ENCODE measurements around the gene ITGA5.

The ITGA5 gene

DNA sequence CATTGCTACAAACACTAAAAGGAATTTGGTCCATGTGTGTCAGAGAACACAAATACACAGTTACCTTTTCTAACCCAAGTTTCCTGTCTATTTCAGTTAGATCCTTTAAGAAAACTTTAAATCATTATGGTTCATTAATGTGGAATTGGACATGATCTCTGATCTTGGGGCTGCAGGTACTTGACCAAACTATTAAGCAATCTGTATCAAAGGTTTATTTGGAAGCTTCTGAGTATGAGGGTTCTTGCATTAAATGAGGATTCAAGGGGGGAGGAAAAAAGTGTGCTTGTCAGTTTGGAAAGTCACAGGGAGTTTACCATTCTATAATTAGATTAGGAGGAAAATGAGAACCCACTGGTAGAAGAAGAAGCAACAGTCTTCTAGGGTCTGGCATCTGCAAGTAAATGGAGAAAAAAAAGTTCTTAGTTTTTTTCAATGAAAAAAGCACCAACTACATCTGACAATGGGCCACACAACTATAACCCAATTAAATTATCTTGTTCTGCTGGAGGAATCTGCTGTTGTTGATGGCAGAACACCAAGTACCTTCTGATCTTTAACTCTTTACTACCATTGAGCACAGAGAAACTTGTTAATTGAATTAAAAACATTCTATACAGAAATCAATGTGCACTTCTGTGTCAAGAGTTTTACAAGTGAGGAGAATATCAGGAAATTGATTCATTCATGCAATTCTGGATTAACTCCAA lies 36.8 kb upstream of the ITGA5 start:
- no peak overlapping the region for H3K4me3 ChIP-seq (ENCODE audit: low read depth, low read length)
- TF ChIP-seq, protein P1, sequence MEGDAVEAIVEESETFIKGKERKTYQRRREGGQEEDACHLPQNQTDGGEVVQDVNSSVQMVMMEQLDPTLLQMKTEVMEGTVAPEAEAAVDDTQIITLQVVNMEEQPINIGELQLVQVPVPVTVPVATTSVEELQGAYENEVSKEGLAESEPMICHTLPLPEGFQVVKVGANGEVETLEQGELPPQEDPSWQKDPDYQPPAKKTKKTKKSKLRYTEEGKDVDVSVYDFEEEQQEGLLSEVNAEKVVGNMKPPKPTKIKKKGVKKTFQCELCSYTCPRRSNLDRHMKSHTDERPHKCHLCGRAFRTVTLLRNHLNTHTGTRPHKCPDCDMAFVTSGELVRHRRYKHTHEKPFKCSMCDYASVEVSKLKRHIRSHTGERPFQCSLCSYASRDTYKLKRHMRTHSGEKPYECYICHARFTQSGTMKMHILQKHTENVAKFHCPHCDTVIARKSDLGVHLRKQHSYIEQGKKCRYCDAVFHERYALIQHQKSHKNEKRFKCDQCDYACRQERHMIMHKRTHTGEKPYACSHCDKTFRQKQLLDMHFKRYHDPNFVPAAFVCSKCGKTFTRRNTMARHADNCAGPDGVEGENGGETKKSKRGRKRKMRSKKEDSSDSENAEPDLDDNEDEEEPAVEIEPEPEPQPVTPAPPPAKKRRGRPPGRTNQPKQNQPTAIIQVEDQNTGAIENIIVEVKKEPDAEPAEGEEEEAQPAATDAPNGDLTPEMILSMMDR (IDR thresholded peaks at IDR 0.05; ENCODE audit: low read depth, low read length) = no peak
- no peak for DNase-seq (ENCODE audit: low read depth)

- DNase-seq (ENCODE audit: low read depth) = no peak
- H3K4me3 ChIP-seq (ENCODE audit: low read depth, low read length) = no peak overlapping the region
- TF ChIP-seq POLR2A (IDR thresholded peaks at IDR 0.05; ENCODE audit: extremely low read depth, insufficient read length) (no peak), MAX (IDR thresholded peaks at IDR 0.05; ENCODE audit: low read depth, low read length) (no peak), MYC (IDR thresholded peaks at IDR 0.05; ENCODE audit: low read depth, low read length) (no peak)
- TF ChIP-seq, protein P1 (IDR thresholded peaks at IDR 0.05; ENCODE audit: low read depth, low read length) = no peak
Observed at GRCh38 chr12:54452628-54453027, 33.6 kb upstream of the ITGA5 start.

- peak; percentile 91 for TF ChIP-seq MYC (IDR thresholded peaks at IDR 0.05; ENCODE audit: low read depth, low read length)
- TF ChIP-seq, protein P1 (IDR thresholded peaks at IDR 0.05; ENCODE audit: low read depth, low read length) = no peak
- TF ChIP-seq POLR2A (IDR thresholded peaks at IDR 0.05; ENCODE audit: extremely low read depth, insufficient read length) = no peak
- peak; percentile 83 for TF ChIP-seq MAX (IDR thresholded peaks at IDR 0.05; ENCODE audit: low read depth, low read length)
- no peak overlapping the region for H3K4me3 ChIP-seq (ENCODE audit: low read depth, low read length)
- DNase-seq (ENCODE audit: low read depth) = peak; percentile 98
Observed at GRCh38 chr12:54448344-54448743, 29.3 kb upstream of the ITGA5 start.

GRCh38 chr12:54447917-54448316 lies 28.9 kb upstream of the ITGA5 start:
- no peak overlapping the region for H3K4me3 ChIP-seq (ENCODE audit: low read depth, low read length)
- TF ChIP-seq POLR2A (IDR thresholded peaks at IDR 0.05; ENCODE audit: extremely low read depth, insufficient read length) = no peak
- TF ChIP-seq, protein P1 (IDR thresholded peaks at IDR 0.05; ENCODE audit: low read depth, low read length) = no peak
- TF ChIP-seq MAX (IDR thresholded peaks at IDR 0.05; ENCODE audit: low read depth, low read length) = no peak
- TF ChIP-seq MYC (IDR thresholded peaks at IDR 0.05; ENCODE audit: low read depth, low read length) = no peak
- no peak for DNase-seq (ENCODE audit: low read depth)

GRCh38 chr12:54444206-54444605 lies 25.1 kb upstream of the ITGA5 start:
- TF ChIP-seq MYC (IDR thresholded peaks at IDR 0.05; ENCODE audit: low read depth, low read length) (no peak), MAX (IDR thresholded peaks at IDR 0.05; ENCODE audit: low read depth, low read length) (no peak), POLR2A (IDR thresholded peaks at IDR 0.05; ENCODE audit: extremely low read depth, insufficient read length) (no peak)
- TF ChIP-seq, protein P1 (IDR thresholded peaks at IDR 0.05; ENCODE audit: low read depth, low read length) = no peak
- DNase-seq (ENCODE audit: low read depth) = no peak

DNA sequence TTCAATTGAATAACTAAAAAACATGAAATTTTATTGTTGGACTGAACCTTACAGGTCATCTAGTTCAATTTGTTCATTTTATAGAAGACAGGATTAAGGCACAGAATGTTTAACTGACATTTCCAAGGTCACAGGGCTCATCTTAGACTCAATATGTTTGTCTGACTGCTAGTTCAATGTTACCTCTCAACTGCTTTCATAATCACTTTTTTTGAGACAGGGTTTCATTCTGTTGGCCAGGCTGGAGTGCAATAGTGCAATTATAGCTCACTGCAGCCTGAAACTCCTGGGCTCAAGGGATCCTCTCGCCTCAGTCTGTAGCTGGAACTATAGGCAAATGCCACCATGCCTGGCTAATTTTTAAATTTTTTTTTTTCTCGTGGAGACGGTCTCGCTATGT lies 24.4 kb upstream of the ITGA5 start:
- peak; percentile 38 for DNase-seq (ENCODE audit: low read depth)
- TF ChIP-seq POLR2A (IDR thresholded peaks at IDR 0.05; ENCODE audit: extremely low read depth, insufficient read length) (no peak), MAX (IDR thresholded peaks at IDR 0.05; ENCODE audit: low read depth, low read length) (no peak), MYC (IDR thresholded peaks at IDR 0.05; ENCODE audit: low read depth, low read length) (no peak)
- TF ChIP-seq, protein P1 (IDR thresholded peaks at IDR 0.05; ENCODE audit: low read depth, low read length) = no peak

More at GRCh38 chr12:54444206-54444605, 25.1 kb upstream of the ITGA5 start:
- no peak overlapping the region for H3K4me3 ChIP-seq (ENCODE audit: low read depth, low read length)

More for the DNA sequence above, 24.4 kb upstream of the ITGA5 start:
- H3K4me3 ChIP-seq (ENCODE audit: low read depth, low read length) = no peak overlapping the region

Data from NB4 (cell line).